ENCODE data around the gene COPS8. TPM values are rescaled to one million over a fixed set of nuclear protein-coding genes. Genes with fewer than 3 reads are reported as not detected.

The COPS8 gene
- total and polyA plus RNA-seq, 2 of the 8 experiments (the other 6 are each of a cell fraction or from before 2014, with no cell fraction given) = 59.3 to 67.5 TPM

DNA sequence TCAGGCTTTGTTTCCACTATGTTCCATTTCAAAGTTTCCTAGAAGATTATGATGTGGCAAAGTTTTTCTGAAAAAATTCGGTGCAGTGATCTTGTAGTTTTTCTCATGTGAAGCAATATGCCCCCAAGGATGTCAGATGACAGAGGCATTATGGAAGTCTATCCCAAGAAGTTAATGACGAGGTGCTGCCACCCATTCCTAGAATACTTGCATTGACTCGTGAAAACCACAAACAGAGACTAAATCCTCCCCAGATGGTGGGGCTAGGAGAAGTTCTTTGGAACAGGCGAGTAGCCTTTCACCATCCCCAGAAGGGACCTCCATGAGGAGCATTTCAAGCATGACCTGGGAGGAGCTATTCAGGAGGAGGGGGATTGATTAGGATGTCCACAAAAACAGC, 40.2 kb upstream of the COPS8 start:
- no peak overlapping the region for H3K4me2 ChIP-seq (ENCODE audit: insufficient read depth in 1 of 2, low read depth in 2 of 2, low read length in 2 of 2)
- FAIRE-seq (no peak), DNase-seq (ENCODE audit: low read depth in 1 of 2, low spot score in 2 of 2) (no peak)
- ChIA-PET CTCF (ENCODE audit: partially characterized antibody) (no interaction called here), POLR2A (ENCODE audit: partially characterized antibody) (no interaction called here)
- peaks cover 0 to 8% (median 8%) of the 10 kb centered on the region in 4 experiments; a peak in 3 of 7 replicates for H3K4me1 ChIP-seq (replicated peaks in 1 of 4; ENCODE audit: control insufficient read depth in 3 of 4, insufficient read depth in 4 of 4, low read length in 3 of 4)
- H4K20me1 ChIP-seq (replicated peaks in 1 of 2; ENCODE audit: control insufficient read depth in 1 of 2, insufficient read depth in 2 of 2, low read length in 2 of 2) = no peaks in the 10 kb centered on the region
- no peak overlapping the region for H3K4me3 ChIP-seq (ENCODE audit: extremely low read depth in 1 of 4, insufficient read depth in 2 of 4, low read depth in 3 of 4, low read length in 4 of 4)
- H3K79me2 ChIP-seq (ENCODE audit: control insufficient read depth in 1 of 2, insufficient read depth in 2 of 2, low read length in 2 of 2) = no peaks in the 10 kb centered on the region
- no peak overlapping the region for H3K9ac ChIP-seq (replicated peaks in 1 of 4; ENCODE audit: extremely low read depth in 1 of 4, low read depth in 3 of 4, low read length in 3 of 4)
- no peak overlapping the region for H3K18ac ChIP-seq (ENCODE audit: extremely low read depth, low read length)
- H3K14ac ChIP-seq (ENCODE audit: insufficient read length) = no peak overlapping the region
- peaks cover 6 to 12% of the 10 kb centered on the region in 2 experiments; a peak in 3 of 4 replicates for H3K9me3 ChIP-seq (ENCODE audit: insufficient read depth in 2 of 2, low read depth in 1 of 2, low read length in 1 of 2)
- 78% methylated on average over 4 of the region's 4 CpGs; no CpG with 5 or more reads in 1 of the 2 experiments for WGBS, 2 experiments (ENCODE audit: extremely low coverage in 1 of 2, insufficient coverage in 1 of 2, insufficient read length in 1 of 2, insufficient replicate concordance in 2 of 2, low coverage in 1 of 2, low lambda C conversion rate in 2 of 2, missing lambda C conversion rate in 1 of 2)
- H3K23ac ChIP-seq (ENCODE audit: insufficient read length) = no peak overlapping the region
- H4K91ac ChIP-seq (replicated peaks; ENCODE audit: insufficient read length, low read length) = no peak overlapping the region
- no peak overlapping the region for H3K4ac ChIP-seq (replicated peaks; ENCODE audit: insufficient read length, low read depth, low read length)
- H3K36me3 ChIP-seq (ENCODE audit: control insufficient read depth in 2 of 4, insufficient read depth in 4 of 4, low read length in 3 of 4) = no peaks in the 10 kb centered on the region
- H3K27ac ChIP-seq (ENCODE audit: low read depth, low read length) = no peak overlapping the region
- H3K23me2 ChIP-seq (ENCODE audit: low read depth, low read length) = no peaks in the 10 kb centered on the region
- H2AFZ ChIP-seq (ENCODE audit: low read length) = no peak overlapping the region
- no peaks in the 10 kb centered on the region; a peak in 1 of 7 replicates for H3K27me3 ChIP-seq (replicated peaks in 1 of 4; ENCODE audit: control insufficient read depth in 3 of 4, extremely low read depth in 1 of 4, insufficient read depth in 3 of 4, low read length in 3 of 4)
- H4K5ac ChIP-seq (ENCODE audit: insufficient read length, low read depth, low read length) = no peak overlapping the region
- H2AK5ac ChIP-seq (ENCODE audit: low read depth, low read length) = no peak overlapping the region
- no peak overlapping the region for H4K8ac ChIP-seq (ENCODE audit: extremely low read depth, insufficient read depth, low read length)
- no peak overlapping the region for H2BK12ac ChIP-seq (ENCODE audit: low read depth, low read length)
- H3K79me1 ChIP-seq (ENCODE audit: low read depth, low read length) = no peaks in the 10 kb centered on the region
- no peak overlapping the region for H2BK20ac ChIP-seq (ENCODE audit: low read length)
- H2BK5ac ChIP-seq (ENCODE audit: low read depth, low read length) = no peak overlapping the region
- no peak overlapping the region for H3K56ac ChIP-seq (replicated peaks; ENCODE audit: insufficient read length, low read depth, low read length)
- no peak overlapping the region for H2BK15ac ChIP-seq (ENCODE audit: low read length)
- no peak overlapping the region for H2BK120ac ChIP-seq (replicated peaks; ENCODE audit: low read depth, low read length)
- no peak for TF ChIP-seq ATF3 (IDR thresholded peaks at IDR 0.05; ENCODE audit: insufficient read depth, low read depth, low read length)
- TF ChIP-seq KDM4A (IDR thresholded peaks at IDR 0.05; ENCODE audit: low read depth, low read length, severe bottlenecking) = no peak
- no peak for TF ChIP-seq ASH2L (IDR thresholded peaks at IDR 0.05; ENCODE audit: low read length)
- no peak for TF ChIP-seq KDM1A (IDR thresholded peaks at IDR 0.05; ENCODE audit: borderline replicate concordance, low read length)

Measured in H1 (cell line).